HG03097 (cell line): ENCODE measurements around the gene HGF.
"Not testable (repeated sequence)": the region's sequence is repeated elsewhere in the genome, so short reads cannot be mapped to it uniquely, and the experiment has no call there.

Experiments used
- ATAC-seq: cut with Tn5 transposase; IDR thresholded peaks from one replicate; pipeline ENCODE4 v1.9.1; 2021; ENCODE audit not compliant: unreplicated experiment, low FRiP score

Gene HGF

GRCh38 chr7:81725003-81725811, 44.6 kb downstream of the HGF start:
- ATAC-seq: no peak

- ATAC-seq: not testable (repeated sequence)
These were observed 47.6 kb downstream of the HGF start for GRCh38 chr7:81722250-81722649.

GRCh38 chr7:81721437-81721836, 48.4 kb downstream of the HGF start:
- no peak for ATAC-seq

DNA sequence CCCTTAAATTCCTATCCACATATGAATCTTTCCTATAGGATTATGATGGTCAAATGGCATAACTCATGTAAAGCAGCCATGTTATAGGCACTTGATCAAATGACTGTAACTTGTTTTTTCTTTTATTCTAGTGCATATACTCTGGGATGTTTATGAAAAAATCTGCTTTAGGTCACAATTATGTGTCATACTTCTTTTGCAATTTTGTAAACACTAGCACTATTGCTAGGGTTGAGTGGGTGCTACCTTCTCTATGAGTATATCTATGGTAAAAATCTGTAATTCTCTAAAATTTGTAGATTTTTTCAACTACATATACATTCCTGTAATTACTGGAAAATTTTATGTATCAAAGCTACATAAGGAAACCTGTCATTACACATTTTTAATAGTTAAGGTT, 50.0 kb downstream of the HGF start:
- ATAC-seq: no peak

- ATAC-seq: no peak
These were observed 53.8 kb downstream of the HGF start for GRCh38 chr7:81715984-81716588.

- ATAC-seq: no peak
These were observed 55.5 kb downstream of the HGF start for GRCh38 chr7:81714306-81714705.

DNA sequence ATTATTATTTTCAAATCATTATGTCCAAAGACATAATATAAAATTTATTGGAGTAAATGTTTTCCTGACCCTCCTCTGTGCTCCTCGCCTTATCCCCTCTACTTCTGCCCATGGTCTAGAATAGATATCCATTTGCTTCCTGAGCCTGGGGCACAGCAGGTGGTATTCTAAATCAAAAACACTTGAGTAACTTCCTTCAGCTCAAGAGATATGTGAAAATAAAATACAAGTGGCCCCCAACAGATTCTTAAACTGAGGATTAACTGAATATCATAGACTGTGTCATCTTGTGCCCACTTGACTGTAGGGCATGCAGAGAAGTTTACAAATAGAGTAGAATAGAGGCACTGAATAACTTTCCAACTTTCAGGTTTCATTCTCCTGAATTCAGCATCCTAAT, 59.1 kb downstream of the HGF start:
- ATAC-seq: no peak

- ATAC-seq: no peak
These were observed 60.0 kb downstream of the HGF start for GRCh38 chr7:81709836-81710235.

- ATAC-seq: no peak
These were observed 61.9 kb downstream of the HGF start for GRCh38 chr7:81707966-81708365.

DNA sequence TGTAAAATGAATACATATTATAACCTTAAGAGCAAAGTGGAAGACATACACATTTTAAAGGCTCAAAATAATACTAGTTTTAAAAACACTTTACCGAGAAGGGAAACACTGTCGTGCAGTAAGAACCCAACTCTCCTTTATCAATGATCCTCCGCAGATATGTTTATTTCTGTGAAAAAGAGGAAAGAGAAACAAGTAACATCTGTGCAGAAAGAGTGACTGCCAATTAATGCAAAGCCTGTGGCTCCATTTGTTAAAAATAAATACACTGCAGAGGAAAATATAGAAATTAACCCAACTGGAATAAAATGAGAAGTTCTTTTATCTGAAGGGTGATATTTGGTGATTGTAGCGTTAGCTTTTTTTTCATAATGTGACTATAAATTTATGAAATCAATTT, 62.7 kb downstream of the HGF start:
- ATAC-seq: no peak

- no peak for ATAC-seq
These were observed 64.6 kb downstream of the HGF start for GRCh38 chr7:81705206-81705605.

DNA sequence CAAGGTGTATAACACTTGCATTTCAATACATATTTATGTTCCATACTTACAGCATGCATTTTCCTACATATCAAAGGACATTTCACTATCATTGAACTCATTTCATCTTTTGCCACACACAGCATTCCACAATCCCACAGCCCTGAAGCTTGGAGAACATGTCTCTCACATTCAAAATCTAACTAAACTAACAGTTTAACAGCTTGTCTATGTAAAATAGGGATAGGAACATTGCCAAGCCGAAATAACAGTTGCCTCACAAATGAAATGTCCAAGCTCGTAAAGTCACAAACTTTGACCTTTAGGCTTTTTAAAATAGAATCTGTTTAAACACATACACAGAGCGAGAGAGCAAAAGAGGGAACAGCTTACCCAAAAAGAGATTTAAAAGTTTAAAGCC, 65.3 kb downstream of the HGF start:
- ATAC-seq: no peak

- no peak for ATAC-seq
These were observed 70.9 kb downstream of the HGF start for GRCh38 chr7:81698965-81699364.

GRCh38 chr7:81694711-81695110, 75.1 kb downstream of the HGF start:
- ATAC-seq: no peak

GRCh38 chr7:81693894-81694293, 76.0 kb downstream of the HGF start:
- ATAC-seq: no peak

DNA sequence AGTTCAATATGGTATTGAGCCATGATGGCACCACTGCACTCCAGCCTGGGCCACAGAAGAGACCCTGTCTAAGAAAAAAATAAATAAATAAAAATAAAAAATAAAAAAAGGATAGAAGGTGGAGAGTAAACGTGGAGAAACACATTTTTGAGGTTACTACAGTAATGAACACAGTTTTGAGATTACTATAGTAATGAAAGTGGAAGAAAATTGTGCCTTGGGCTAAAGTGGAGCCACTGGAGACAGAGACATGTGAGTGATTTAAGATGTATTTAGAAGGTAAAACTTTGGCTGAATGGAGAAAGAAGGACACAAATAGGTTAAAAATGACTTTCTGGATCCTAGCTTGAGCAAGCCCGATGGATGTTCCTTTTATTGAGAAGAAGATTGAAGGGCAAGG, 76.8 kb downstream of the HGF start:
- ATAC-seq: no peak

DNA sequence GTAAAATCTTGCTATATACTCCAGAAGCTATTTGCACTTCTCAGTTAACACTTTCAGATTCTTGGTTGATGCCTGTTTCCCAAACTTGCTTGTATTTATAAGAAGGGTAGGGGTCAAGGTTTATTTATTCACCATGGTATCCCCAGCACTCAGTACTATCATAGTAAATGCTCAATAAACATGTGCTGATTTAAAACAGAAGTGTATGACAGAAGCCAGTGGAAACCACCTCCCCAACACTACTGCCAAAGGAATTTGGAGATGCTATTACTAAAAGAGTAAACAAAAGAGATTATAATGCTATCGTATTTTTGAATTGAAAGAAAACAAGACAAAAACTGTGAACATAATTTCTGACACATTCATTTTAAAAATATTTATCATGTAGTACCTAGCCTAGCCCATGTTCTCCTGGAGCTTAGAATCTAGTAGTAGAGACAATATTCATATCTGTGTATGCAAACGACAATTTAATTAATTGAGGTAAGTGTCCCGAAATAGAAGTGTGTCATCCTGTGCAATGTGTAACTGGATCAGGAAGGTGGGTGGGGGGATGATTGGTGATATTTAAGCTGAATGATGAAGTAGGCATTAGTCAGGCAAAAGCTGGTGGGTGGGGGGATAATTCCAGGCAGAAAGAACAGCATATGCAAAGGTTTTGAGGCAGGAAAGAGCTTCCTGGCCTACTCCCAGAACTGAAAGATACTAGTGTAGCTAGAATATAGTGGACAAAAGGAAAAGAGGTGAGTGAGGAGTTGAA, 77.5 kb downstream of the HGF start:
- no peak for ATAC-seq

GRCh38 chr7:81691199-81691821, 78.5 kb downstream of the HGF start:
- ATAC-seq: no peak

GRCh38 chr7:81690688-81691087, 79.2 kb downstream of the HGF start:
- ATAC-seq: no peak

- ATAC-seq: no peak
These were observed 79.6 kb downstream of the HGF start for GRCh38 chr7:81690251-81690650.
